SH-SY5Y (cell line): ENCODE data around the gene CRYL1.

Experiments
- GATA2 ChIP-seq: IDR thresholded peaks from 2 replicates; pipeline ENCODE4 v1.6.1; 2011; ENCODE audit warnings: mild to moderate bottlenecking, low read depth, low read length
- GATA3 ChIP-seq: IDR thresholded peaks from 2 replicates; pipeline ENCODE4 v1.6.1; 2011; ENCODE audit warnings: low read depth, mild to moderate bottlenecking, low read length, moderate library complexity

Gene CRYL1

DNA sequence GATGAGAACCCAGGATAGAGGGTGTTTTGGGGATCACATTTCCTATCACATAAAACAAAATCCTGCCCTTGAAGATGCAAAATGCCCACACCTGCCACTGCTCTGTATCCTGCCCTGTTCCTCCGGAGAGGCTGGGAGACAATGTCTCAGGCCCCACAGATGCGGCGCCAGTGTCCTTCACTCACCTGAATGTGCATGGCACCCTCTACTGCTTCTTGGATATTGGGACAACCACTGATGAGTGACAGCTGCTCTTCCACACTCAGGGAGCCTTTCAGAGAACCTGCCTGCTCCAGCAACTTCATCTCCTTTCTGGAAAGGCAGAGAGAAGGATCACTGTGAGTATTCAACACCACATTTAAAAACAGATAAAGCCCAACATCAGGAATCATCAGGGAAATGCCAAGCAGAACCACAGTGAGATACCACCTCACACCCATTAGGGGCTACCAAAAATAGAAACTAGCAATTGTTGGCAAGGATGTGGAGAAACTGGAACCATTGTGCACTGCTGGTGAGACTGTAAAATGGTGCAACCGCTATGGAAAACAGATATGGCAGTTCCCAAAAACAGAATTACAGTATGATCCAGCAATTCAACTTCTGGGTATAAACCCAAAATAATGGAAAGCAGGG lies 36.4 kb downstream of the CRYL1 start:
- no peak for TF ChIP-seq GATA2
- TF ChIP-seq GATA3: no peak

DNA sequence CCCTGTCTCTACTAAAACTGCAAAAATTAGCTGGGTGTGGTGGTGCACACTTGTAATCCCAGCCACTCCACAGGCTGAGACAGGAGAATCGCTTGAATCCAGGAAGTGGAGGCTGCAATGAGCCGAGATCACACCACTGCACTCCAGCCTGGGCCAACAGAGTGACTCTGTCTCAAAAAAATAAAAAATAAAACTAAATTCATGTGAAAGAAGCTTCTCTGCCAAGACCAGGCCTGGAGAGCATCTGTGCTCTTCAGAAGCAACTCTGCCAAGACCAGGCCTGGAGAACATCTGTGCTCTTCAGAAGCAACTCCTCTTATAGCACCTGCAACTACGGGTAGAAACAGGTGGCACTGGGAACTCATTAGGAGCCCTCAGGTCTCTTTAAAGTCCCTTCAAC lies 37.7 kb downstream of the CRYL1 start:
- no peak for TF ChIP-seq GATA3
- no peak for TF ChIP-seq GATA2

DNA sequence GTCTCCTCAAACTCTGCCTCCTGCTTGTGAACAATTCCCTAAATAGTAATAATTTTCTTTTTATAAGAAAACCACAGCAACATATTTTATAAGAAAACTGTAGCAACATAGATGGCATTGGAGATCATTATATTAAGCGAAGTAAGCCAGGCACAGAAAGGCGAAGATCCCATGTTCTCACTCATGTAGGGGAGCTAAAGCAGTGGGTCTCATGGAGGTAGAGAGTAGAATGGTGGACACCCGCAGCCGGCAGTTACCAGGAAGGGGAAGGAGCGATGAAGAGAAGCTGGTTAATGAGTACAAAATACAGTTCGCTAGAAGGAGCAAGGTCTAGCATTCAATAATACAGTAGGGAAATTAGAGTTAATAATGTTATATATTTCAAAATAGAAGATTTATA lies 42.9 kb downstream of the CRYL1 start:
- TF ChIP-seq GATA2: no peak
- no peak for TF ChIP-seq GATA3

DNA sequence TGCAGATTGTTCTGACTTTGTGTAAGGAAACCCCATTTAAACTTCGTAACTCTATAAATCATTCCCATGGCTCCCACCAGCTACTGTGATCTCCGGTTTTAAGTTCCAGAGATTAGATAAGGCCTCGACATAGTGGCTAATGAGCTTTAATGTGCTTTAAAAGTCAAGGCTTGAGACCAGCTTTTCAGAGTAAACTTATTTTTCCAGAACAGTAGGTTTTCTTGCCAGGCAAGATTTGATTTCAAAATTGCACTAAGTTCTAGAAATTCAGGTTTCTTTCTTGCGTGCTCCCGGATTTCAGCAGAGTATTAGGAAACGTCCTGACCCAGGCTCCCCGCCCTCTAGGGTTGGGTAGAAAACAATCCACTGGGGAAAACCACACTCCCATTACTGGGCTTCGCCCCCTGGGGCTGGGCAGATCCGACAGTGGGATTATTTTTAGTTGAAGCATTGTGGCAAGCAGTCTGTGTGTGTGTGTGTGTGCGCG lies 43.3 kb downstream of the CRYL1 start:
- TF ChIP-seq GATA2: no peak

DNA sequence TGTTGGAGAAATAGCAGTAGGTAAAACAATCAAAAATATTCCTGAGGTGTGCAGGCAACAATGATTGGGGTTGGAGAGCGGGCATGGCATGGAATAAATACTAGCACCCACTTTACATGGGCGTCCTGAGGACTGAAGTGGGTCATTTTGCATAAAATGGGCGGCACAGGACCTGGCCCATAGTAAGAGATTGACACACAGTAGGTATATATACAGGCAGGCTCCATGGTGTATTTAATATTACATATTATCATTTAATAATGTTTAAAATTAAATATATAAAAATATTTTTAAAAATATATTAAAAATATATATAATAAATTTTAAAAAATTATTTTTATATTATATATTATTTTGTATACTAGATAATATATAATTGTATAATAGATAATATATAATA lies 48.3 kb downstream of the CRYL1 start:
- TF ChIP-seq GATA3 (no peak), GATA2 (no peak)

DNA sequence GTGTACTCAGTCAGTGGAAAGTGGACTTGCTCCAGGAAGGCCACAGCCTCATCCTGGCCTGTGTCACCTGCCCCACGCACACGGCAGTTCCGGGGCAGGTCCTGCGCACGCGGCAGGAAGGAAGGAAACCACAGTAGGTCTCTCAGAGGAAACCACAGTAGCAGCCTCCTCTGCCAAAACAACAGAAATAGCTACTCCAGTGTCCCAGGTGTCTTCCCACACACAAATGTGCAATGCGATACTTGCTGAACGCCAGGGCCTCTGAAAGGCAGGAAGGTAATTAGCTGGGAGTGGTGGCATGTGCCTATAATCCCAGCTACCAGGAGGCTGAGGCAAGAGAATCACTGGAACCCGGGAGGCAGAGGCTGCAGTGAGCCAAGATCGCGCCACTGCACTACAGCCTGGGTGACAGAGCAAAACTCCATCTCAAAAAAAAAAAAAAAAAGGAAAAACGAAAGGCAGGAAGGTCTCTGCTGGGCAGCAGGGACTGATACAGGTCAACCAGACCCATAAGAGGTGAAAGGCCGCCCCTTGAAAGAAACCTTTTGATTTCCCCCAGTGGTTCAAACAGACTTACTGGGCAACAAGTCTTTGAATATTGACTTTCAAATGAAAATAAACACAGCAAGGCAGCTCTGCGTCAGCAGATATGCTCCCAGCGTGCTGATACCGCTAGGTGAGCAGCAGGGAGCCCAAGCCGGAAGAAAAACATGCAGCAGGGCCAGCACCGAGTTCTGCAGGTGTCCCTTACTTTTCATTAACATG lies 49.5 kb downstream of the CRYL1 start:
- TF ChIP-seq GATA3 (no peak), GATA2 (no peak)

DNA sequence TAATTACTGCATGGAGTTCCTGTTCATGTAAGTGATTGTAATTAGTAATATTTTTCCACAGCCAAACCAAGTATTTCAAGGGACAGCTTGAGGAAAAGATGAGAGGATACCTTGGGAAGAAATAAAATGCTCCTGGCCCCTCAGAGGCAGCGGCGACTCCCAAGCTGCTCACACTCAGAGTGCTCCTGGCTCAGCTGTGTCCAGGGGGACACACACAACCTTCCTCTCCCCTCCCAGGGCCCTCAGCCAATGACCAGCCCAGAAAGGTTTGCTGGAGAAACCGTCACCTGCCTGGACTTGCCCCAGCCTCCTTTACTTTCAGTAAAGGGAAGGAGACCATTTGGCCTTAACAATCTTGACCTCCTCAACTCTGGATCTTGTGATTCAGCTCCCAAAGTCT lies 51.1 kb downstream of the CRYL1 start:
- no peak for TF ChIP-seq GATA3
- TF ChIP-seq GATA2: no peak

DNA sequence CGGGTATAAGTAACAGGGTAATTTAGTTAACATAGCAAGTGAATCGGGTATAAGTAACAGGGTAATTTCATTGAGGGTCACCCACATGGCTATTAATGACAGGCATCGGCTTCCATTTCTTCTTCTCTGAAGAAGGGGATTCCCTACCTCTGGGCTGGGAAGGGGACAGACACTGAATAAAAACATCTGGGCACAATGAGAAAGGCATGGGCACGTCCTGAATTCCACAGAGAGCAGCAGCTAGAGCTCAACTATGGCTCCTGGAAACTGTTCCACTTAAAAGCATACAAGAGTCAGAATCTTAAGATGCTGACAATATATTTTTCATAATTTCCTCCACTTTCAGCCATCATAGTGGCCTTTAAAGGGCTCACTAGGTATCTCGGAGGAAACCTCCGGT lies 51.8 kb downstream of the CRYL1 start:
- TF ChIP-seq GATA3: no peak
- no peak for TF ChIP-seq GATA2

DNA sequence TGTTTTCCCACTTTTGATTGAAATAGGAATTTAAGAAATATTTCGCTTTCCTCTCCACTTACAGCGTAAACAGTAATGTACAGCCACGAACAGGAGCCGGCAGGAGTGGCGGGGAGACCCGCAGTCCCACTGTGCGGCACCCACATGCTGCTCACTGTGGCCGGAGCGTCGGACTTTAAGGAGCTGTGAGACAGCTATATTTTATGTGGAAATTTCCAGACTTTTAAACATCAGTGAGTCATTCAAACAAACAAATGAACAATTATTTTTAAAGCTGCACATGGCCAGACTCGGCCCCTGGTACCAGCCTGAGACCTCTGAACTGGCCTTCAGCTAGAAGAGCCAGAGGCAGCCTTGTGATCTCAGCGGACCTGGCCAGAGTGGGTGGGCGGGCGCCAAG lies 52.5 kb downstream of the CRYL1 start:
- TF ChIP-seq GATA3 (no peak), GATA2 (no peak)

DNA sequence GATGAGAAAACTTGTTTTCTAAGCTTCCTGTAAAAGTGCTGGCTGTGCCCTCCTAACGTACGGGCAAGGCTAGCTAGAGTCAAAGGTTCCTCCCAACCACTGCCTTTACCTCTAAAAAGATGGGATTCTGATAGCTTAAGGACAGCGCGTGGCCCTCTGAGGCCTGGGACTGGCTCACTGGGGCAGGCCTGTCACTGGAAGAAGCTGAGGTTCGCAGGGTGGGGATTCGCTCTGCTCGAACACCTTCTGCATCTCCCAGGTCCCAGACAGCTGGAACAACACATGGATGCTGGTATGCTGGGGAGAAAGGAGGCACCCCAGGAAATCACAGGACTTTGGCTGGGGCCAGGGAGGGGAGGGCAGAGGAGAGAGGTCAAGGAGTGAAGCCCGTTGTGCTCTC lies 53.1 kb downstream of the CRYL1 start:
- no peak for TF ChIP-seq GATA3
- TF ChIP-seq GATA2: no peak

DNA sequence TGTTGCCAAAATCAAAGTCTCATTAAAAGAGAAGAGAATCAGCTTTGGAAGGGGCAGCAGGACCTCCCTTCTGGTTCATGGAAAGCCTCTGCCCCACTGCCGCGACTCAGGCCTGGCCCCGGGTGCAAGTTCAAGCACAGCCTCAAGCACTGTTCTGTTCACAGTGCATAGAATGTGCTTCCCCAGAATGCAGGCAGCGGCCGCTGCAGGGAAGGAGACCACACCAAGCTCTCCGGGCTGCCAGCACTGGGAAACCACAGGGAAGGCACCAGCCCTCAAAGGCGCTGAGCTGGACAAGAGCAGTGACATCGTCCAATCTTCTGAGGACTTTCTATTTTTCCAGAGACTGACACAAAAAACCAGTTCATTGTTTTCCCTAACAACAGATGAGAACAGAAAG lies 55.5 kb downstream of the CRYL1 start:
- TF ChIP-seq GATA3 (no peak), GATA2 (no peak)

DNA sequence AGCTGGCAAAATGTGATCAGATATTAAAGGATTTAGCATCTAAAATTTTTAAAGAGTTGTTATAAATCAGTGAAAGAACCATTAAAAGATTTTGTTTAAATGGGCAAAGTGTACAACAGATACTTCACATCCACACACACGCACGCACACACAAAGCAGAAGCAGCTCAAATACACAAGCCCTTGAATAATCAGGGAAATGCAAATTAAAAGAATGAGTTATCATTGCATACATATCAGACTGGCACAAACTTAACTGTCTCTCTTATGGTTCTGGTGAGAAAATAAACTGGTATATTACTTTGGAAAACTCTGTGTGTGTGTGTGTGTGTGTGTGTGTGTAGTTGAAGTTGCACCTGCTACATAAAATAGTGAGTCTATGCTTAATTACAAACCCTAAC lies 59.3 kb downstream of the CRYL1 start:
- TF ChIP-seq GATA3 (no peak), GATA2 (no peak)

DNA sequence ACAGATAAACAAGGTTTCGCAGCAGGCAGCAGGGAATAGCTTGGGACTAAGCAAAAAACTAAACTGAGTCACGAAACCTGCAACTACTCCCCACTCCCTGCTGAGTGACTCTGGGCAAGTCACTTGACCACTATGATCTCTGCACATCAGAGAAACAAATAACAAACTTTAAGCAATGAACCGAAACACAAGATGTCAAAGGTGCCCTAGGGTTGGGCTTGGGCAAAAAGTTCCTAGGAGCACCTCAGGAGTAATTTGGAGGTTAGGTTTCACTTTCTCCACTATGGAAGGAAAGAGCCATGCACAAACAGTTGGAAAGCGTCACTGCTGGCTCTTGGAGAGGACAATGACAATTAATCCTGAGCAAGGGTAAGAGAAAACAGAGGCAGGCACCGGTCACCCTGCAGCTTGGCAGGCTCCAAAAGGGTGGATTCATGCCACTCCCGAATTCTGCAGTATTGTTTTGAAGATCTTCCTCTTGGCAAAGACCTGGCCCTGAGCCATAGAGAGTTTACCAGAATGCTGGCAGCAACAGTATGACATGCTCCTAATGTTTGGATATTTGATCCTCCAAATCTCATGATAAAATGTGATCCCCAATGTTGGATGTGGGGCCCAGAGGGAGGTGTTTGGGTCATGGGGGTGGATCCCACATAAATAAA lies 60.3 kb downstream of the CRYL1 start:
- TF ChIP-seq GATA2 (no peak), GATA3 (no peak)

DNA sequence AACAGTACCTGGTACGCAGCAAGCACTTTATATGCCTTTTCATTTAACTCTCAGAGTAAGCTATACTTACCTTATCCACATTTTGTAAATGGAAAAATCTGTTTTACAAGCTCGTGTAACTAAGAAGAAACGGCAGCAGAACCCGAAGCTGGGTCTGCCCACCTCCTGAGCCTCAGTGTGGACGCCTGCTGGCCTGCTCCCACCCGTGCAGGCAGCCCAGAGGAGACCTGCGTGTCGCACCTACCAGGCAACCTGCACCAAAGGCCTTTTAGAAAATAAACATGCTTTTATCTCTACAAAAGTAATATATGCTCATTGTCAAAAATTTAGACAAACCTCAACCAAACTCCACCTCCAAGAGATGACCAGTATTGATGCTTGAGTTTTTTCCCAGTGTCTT lies 62.7 kb downstream of the CRYL1 start:
- TF ChIP-seq GATA3 (no peak), GATA2 (no peak)

DNA sequence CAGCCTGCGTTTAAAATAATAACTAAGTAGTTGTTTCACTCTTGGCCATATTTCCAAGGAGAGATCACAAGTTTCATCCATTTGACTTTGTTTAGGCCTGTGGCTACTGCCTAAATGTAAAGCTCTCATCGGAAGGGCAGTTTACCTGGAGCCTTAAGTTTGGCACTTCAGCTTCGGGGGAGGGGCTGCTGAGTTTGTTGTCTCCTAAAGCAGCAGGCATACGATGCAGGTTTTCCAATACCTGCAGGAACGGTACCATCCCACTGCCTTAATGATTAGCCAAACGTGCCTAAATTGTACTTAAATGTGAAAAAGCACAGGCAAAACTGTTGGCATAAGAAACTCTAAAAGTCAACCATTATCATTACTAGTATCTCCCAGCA lies 63.1 kb downstream of the CRYL1 start:
- TF ChIP-seq GATA2: no peak
- TF ChIP-seq GATA3: no peak
